ENCODE data around the gene CDC37L1. TPM values are rescaled to one million over a fixed set of nuclear protein-coding genes. Genes with fewer than 3 reads are reported as not detected.

CDC37L1 gene
- total and polyA plus RNA-seq, 12 donors: 13.4 to 58.4 (median 36.6) TPM

GRCh38 chr9:4667681-4668080, 11.7 kb upstream of the CDC37L1 start:
- WGBS, 2 donors: 98 to 100% methylated on average over 1 of the region's 1 CpG
- Histone ChIP-seq H3K27ac (no peak overlapping the region), H3K9me3 (no peaks in the 10 kb centered on the region), H3K27me3 (no peaks in the 10 kb centered on the region), H3K4me3 (no peak overlapping the region), H3K4me1 (peaks cover 0 to 44% (median 33%) of the 10 kb centered on the region in 9 donors), H3K36me3 (no peaks in the 10 kb centered on the region)
- intact Hi-C loops (cut with DNase I): loop anchor here in 1 of 10 donors (10.0 kb wide), 1 partner anchor 317 kb away; the partner anchor contains the start of gene JAK2
- DNase-seq (no peak), ATAC-seq (no peak)
- TF ChIP-seq CTCF (IDR thresholded peaks at IDR 0.05): no peak

DNA sequence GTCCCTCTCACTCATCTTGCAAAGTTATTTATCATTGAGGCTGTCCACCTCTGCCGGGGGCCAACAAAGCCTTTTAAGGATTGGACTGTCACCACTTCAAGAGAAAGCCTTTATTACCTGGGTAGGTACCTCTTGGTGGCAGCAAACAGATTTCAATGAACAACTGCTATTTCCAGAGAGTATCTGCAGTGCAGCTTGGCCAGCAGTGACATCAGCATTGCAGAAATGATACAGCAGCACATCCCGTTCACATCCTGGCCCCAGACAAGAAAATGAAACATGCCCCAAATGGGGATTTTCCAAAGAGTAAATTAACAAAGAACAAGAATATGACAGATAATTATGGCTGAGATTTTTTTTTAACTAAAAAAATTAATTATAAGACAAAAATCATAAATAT, 10.8 kb upstream of the CDC37L1 start:
- ATAC-seq (no peak), DNase-seq (no peak)
- Histone ChIP-seq H3K4me3 (no peak overlapping the region), H3K9me3 (no peaks in the 10 kb centered on the region), H3K27ac (no peak overlapping the region), H3K4me1 (peaks cover 0 to 34% (median 24%) of the 10 kb centered on the region in 9 donors), H3K36me3 (no peaks in the 10 kb centered on the region), H3K27me3 (no peaks in the 10 kb centered on the region)
- no peak for TF ChIP-seq CTCF (IDR thresholded peaks at IDR 0.05)
- intact Hi-C loops (cut with DNase I): loop anchor here in 1 of 10 donors (10.0 kb wide), 1 partner anchor 316 kb away; the partner anchor contains the start of gene JAK2
- WGBS, 2 donors: 83 to 85% methylated on average over 2 of the region's 2 CpGs

DNA sequence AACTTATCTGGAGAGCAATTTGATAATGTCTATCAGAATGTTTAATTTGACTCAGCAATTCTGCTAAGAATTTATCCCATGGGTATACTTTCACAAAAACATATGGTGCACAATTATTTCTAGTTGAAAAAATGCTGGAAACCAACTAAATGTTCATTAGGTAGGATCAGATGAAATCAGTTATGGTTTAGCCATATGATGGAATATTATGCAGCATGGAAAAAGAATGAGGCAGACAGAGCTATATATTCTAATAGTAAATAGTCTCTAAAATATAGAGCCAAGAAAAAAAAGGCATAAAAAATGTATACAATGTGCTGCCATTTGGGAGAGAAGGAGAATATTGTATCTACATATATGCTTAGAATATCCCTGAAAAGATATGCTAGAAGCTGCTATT, 9.5 kb upstream of the CDC37L1 start:
- TF ChIP-seq CTCF (IDR thresholded peaks at IDR 0.05): no peak
- no peak for ATAC-seq
- no peaks in the 10 kb centered on the region for H3K36me3 ChIP-seq
- intact Hi-C loops (cut with DNase I): loop anchor here in 1 of 10 donors (10.0 kb wide), 1 partner anchor 315 kb away; the partner anchor contains the start of gene JAK2
- no peak overlapping the region for H3K27ac ChIP-seq
- H3K4me1 ChIP-seq: peaks cover 0 to 21% (median 11%) of the 10 kb centered on the region in 9 donors
- H3K9me3 ChIP-seq: no peaks in the 10 kb centered on the region
- no peaks in the 10 kb centered on the region for H3K27me3 ChIP-seq
- DNase-seq: no peak
- no peak overlapping the region for H3K4me3 ChIP-seq

DNA sequence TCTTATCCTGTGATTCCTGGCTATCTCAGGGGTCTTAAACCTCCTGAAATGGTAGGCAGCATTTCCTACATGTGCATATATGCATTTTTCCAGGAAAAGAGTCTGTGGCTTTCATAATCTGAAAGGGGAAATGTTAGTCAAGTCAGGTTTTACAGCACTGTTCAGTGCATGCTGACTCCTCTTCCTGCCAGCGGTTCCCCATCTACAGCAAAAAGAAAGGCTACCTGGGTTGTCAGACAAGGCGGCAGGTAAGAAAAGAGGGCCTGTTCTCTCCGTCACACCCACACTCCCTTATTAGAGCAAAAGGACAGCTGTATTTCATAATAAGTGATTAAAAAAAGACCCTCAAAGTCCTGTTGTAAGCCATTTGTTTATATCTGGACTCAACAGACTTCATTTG, 8.8 kb upstream of the CDC37L1 start:
- Histone ChIP-seq H3K9me3 (no peaks in the 10 kb centered on the region), H3K36me3 (no peaks in the 10 kb centered on the region), H3K27ac (no peak overlapping the region), H3K27me3 (no peaks in the 10 kb centered on the region), H3K4me3 (no peak overlapping the region), H3K4me1 (peaks cover 0 to 14% (median 4%) of the 10 kb centered on the region in 9 donors)
- no peak for TF ChIP-seq CTCF (IDR thresholded peaks at IDR 0.05)
- ATAC-seq (no peak), DNase-seq (no peak)
- intact Hi-C loops (cut with DNase I): no loop called here
- 90 to 91% methylated on average over 3 of the region's 3 CpGs for WGBS, 2 donors

Measured in heart right ventricle (tissue), 16 donors.